Neural progenitor cell (in vitro differentiated cells): Measurements from ENCODE around the gene LZTS2.

Source experiments
- CTCF ChIP-seq: fragments of 200-600 bp; sonication (generic); IDR thresholded peaks from 2 replicates; pipeline ENCODE4 v1.5.1; 2017; ENCODE audit warnings: antibody characterized with exemption, mild to moderate bottlenecking
- EZH2 ChIP-seq: fragments of 200-600 bp; sonication (generic); IDR thresholded peaks from 2 replicates; pipeline ENCODE4 v1.6.1; 2017; ENCODE audit warnings: antibody characterized with exemption, mild to moderate bottlenecking, moderate library complexity
- EZH2phosphoT487 ChIP-seq: fragments of 200-600 bp; sonication (generic); IDR thresholded peaks from 2 replicates; pipeline ENCODE4 v1.6.1; 2017; ENCODE audit warnings: antibody characterized with exemption

- TF ChIP-seq CTCF (no peak), EZH2phosphoT487 (no peak), EZH2 (no peak)
Observed at GRCh38 chr10:101016814-101017213, 17.2 kb downstream of the LZTS2 start.
